ENCODE data around the gene DPH1.

DNA sequence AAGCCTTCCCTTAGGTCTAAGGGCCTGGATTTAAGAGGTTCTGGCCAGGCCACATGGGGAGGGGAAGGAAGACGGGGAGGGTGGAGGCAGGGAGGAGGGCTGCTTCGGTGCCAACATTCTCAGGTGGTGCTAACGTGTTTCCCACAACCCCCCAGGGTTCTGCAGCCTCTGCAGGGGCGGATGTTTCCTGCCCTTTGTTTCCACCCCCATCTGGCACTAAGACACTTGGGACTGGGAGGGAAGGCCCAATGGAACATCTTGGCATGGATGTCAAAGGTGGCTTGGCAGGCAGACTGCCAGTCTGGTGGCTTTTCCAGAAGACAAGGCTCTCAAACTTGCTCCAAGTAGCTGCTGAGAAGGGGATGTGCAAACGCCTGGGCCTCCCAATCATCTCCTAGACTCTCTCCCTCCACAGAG is 37.7 kb downstream of the DPH1 start:
- TF ChIP-seq, protein P1, sequence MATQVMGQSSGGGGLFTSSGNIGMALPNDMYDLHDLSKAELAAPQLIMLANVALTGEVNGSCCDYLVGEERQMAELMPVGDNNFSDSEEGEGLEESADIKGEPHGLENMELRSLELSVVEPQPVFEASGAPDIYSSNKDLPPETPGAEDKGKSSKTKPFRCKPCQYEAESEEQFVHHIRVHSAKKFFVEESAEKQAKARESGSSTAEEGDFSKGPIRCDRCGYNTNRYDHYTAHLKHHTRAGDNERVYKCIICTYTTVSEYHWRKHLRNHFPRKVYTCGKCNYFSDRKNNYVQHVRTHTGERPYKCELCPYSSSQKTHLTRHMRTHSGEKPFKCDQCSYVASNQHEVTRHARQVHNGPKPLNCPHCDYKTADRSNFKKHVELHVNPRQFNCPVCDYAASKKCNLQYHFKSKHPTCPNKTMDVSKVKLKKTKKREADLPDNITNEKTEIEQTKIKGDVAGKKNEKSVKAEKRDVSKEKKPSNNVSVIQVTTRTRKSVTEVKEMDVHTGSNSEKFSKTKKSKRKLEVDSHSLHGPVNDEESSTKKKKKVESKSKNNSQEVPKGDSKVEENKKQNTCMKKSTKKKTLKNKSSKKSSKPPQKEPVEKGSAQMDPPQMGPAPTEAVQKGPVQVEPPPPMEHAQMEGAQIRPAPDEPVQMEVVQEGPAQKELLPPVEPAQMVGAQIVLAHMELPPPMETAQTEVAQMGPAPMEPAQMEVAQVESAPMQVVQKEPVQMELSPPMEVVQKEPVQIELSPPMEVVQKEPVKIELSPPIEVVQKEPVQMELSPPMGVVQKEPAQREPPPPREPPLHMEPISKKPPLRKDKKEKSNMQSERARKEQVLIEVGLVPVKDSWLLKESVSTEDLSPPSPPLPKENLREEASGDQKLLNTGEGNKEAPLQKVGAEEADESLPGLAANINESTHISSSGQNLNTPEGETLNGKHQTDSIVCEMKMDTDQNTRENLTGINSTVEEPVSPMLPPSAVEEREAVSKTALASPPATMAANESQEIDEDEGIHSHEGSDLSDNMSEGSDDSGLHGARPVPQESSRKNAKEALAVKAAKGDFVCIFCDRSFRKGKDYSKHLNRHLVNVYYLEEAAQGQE (IDR thresholded peaks at IDR 0.05; ENCODE audit: low read depth, low read length), result no peak
- no peak for TF ChIP-seq GABPA (IDR thresholded peaks at IDR 0.05; ENCODE audit: low read depth)

All from SK-N-SH (cell line).